Fibroblast of pulmonary artery (primary cell): ENCODE measurements around the gene OPN1MW2.
"Not testable (repeated sequence)": the region's sequence is repeated elsewhere in the genome, so short reads cannot be mapped to it uniquely, and the experiment has no call there.

Source experiments
- DNase-seq: peaks from one replicate; pipeline ENCODE4 v3.0.0-alpha.2; 2010; ENCODE audit warnings: low read depth
- H3K4me3 ChIP-seq: replicated peaks from 2 replicates; pipeline ENCODE4 v1.5.1; 2011; ENCODE audit warnings: low read depth, mild to moderate bottlenecking, control low read depth, low read length, moderate library complexity

The OPN1MW2 gene

GRCh38 chrX:154219456-154219855, at the start of gene OPN1MW2:
OPN1MW2 (plus strand) TSS chrX:154219756; CDS start chrX:154219816, 60 bp downstream.
- DNase-seq, H3K4me3 ChIP-seq: not testable (repeated sequence)

GRCh38 chrX:154172535-154172943, 47.0 kb upstream of the OPN1MW2 start:
- not testable (repeated sequence) for DNase-seq, H3K4me3 ChIP-seq

GRCh38 chrX:154174356-154174755, 45.2 kb upstream of the OPN1MW2 start:
- not testable (repeated sequence) for DNase-seq, H3K4me3 ChIP-seq

GRCh38 chrX:154182296-154182695, 37.3 kb upstream of the OPN1MW2 start, which contains the start of gene OPN1MW:
OPN1MW (plus strand) TSS chrX:154182596; CDS start chrX:154182678, 82 bp downstream.
- not testable (repeated sequence) for DNase-seq, H3K4me3 ChIP-seq

- not testable (repeated sequence) for H3K4me3 ChIP-seq, DNase-seq
Observed at GRCh38 chrX:154183794-154184193, 35.8 kb upstream of the OPN1MW2 start.

- DNase-seq, H3K4me3 ChIP-seq: not testable (repeated sequence)
Observed at GRCh38 chrX:154192846-154193245, 26.7 kb upstream of the OPN1MW2 start.

GRCh38 chrX:154194316-154194715, 25.2 kb upstream of the OPN1MW2 start:
- DNase-seq, H3K4me3 ChIP-seq: not testable (repeated sequence)

GRCh38 chrX:154196466-154196865, 23.1 kb upstream of the OPN1MW2 start:
- DNase-seq, H3K4me3 ChIP-seq: not testable (repeated sequence)

- not testable (repeated sequence) for H3K4me3 ChIP-seq, DNase-seq
Observed at GRCh38 chrX:154209670-154210418, 9.7 kb upstream of the OPN1MW2 start.

- DNase-seq, H3K4me3 ChIP-seq: not testable (repeated sequence)
Observed at GRCh38 chrX:154211057-154211456, 8.5 kb upstream of the OPN1MW2 start.

GRCh38 chrX:154211499-154211898, 8.1 kb upstream of the OPN1MW2 start:
- DNase-seq, H3K4me3 ChIP-seq: not testable (repeated sequence)

- not testable (repeated sequence) for H3K4me3 ChIP-seq, DNase-seq
Observed at GRCh38 chrX:154225292-154225691, 5.7 kb downstream of the OPN1MW2 start.

GRCh38 chrX:154226706-154227105, 7.2 kb downstream of the OPN1MW2 start:
- not testable (repeated sequence) for H3K4me3 ChIP-seq, DNase-seq

- not testable (repeated sequence) for DNase-seq, H3K4me3 ChIP-seq
Observed at GRCh38 chrX:154231443-154231842, 11.9 kb downstream of the OPN1MW2 start.

- not testable (repeated sequence) for DNase-seq, H3K4me3 ChIP-seq
Observed at GRCh38 chrX:154233620-154234019, 14.1 kb downstream of the OPN1MW2 start.

GRCh38 chrX:154238939-154239559, 19.5 kb downstream of the OPN1MW2 start:
- H3K4me3 ChIP-seq, DNase-seq: not testable (repeated sequence)

- not testable (repeated sequence) for DNase-seq
Observed at GRCh38 chrX:154239982-154240503, 20.5 kb downstream of the OPN1MW2 start.

GRCh38 chrX:154247377-154248045, 28.0 kb downstream of the OPN1MW2 start:
- H3K4me3 ChIP-seq, DNase-seq: not testable (repeated sequence)

More at GRCh38 chrX:154239982-154240503, 20.5 kb downstream of the OPN1MW2 start:
- H3K4me3 ChIP-seq: not testable (repeated sequence)

- DNase-seq, H3K4me3 ChIP-seq: not testable (repeated sequence)
Observed at GRCh38 chrX:154248076-154248475, 28.5 kb downstream of the OPN1MW2 start.
